GM12873 (cell line): ENCODE measurements around the gene DYNLT4.

Source experiments
- CTCF ChIP-seq: IDR thresholded peaks from 2 replicates; pipeline ENCODE4 v1.5.1; 2012; ENCODE audit warnings: low read depth, mild to moderate bottlenecking, moderate library complexity, low read length, control low read depth; ENCODE audit not compliant: insufficient read depth; ENCODE audit errors: missing control alignments

The DYNLT4 gene

GRCh38 chr1:44832056-44832705 is 25.0 kb upstream of the DYNLT4 start:
- TF ChIP-seq CTCF = no peak

- TF ChIP-seq CTCF = no peak
Observed at GRCh38 chr1:44831516-44831915, 24.4 kb upstream of the DYNLT4 start.

GRCh38 chr1:44830900-44831304 is 23.8 kb upstream of the DYNLT4 start:
- no peak for TF ChIP-seq CTCF

GRCh38 chr1:44829506-44830384 is 22.6 kb upstream of the DYNLT4 start:
- TF ChIP-seq CTCF = no peak

GRCh38 chr1:44828841-44829440 is 21.8 kb upstream of the DYNLT4 start:
- no peak for TF ChIP-seq CTCF

- no peak for TF ChIP-seq CTCF
Observed at GRCh38 chr1:44828003-44828651, 21.0 kb upstream of the DYNLT4 start.
